H1 (cell line): ENCODE results near the gene GIMAP2.

Experiments
- CHD2 ChIP-seq: IDR thresholded peaks from 2 replicates; pipeline ENCODE4 v1.6.1; 2012; ENCODE audit warnings: low read length, improper control_type of control experiment
- EP300 ChIP-seq, 2 experiments: IDR thresholded peaks; 1 replicate in 1 of 2; 2 replicates in 1 of 2; pipeline ENCODE4 v1.6.1; 2011 to 2012; ENCODE audit warnings: low read depth in 2 of 2, low read length in 2 of 2, mild to moderate bottlenecking in 2 of 2, borderline replicate concordance in 1 of 2, inconsistent platforms in 1 of 2, moderate library complexity in 1 of 2
- EZH2 ChIP-seq: fragments of 200-600 bp; sonication (generic); IDR thresholded peaks from 2 replicates; pipeline ENCODE4 v1.7.1; 2012; ENCODE audit warnings: low read depth, mild to moderate bottlenecking, moderate library complexity, low read length, inconsistent platforms; ENCODE audit not compliant: severe bottlenecking
- PHF8 ChIP-seq: fragments of 200-600 bp; sonication (generic); conservative IDR thresholded peaks from 2 replicates; pipeline ENCODE4 v1.7.1; 2012; ENCODE audit warnings: low read depth, mild to moderate bottlenecking, inconsistent platforms, low read length, moderate library complexity
- POLR2A ChIP-seq, 2 experiments: IDR thresholded peaks; 1 replicate in 1 of 2; 2 replicates in 1 of 2; pipeline ENCODE4 v1.6.1; 2011; ENCODE audit warnings: low read depth in 2 of 2, low read length in 2 of 2, mild to moderate bottlenecking in 2 of 2; ENCODE audit errors: control extremely low read depth in 1 of 2
- POLR2AphosphoS5 ChIP-seq: IDR thresholded peaks from 2 replicates; pipeline ENCODE4 v1.6.1; 2011; ENCODE audit warnings: low read depth, low read length
- RNF2 ChIP-seq: fragments of 200-900, 300-1000 bp; sonication (generic); IDR thresholded peaks from 2 replicates; pipeline ENCODE4 v1.7.1; 2016; ENCODE audit warnings: borderline replicate concordance, low read depth, mild to moderate bottlenecking, antibody characterized with exemption, low read length; ENCODE audit not compliant: poor library complexity, severe bottlenecking; ENCODE audit errors: missing control alignments
- SIRT6 ChIP-seq: IDR thresholded peaks from one replicate; pipeline ENCODE4 v1.7.1; 2012; ENCODE audit warnings: low read length, inconsistent platforms
- YY1 ChIP-seq: IDR thresholded peaks from 2 replicates; pipeline ENCODE4 v1.6.1; 2011; ENCODE audit warnings: low read depth, mild to moderate bottlenecking, low read length
- TF ChIP-seq, protein P1 (sequence below), 3 experiments: IDR thresholded peaks; 1 replicate in 2 of 3; 2 replicates in 1 of 3; pipeline versions ENCODE4 v1.5.1 to v1.6.1; 2011; ENCODE audit warnings: low read length in 3 of 3, mild to moderate bottlenecking in 3 of 3, inconsistent platforms in 2 of 3, low read depth in 1 of 3, moderate library complexity in 1 of 3; ENCODE audit not compliant: insufficient read depth in 1 of 3; ENCODE audit errors: control extremely low read depth in 1 of 3
- TF ChIP-seq, protein P2 (sequence below): IDR thresholded peaks from 2 replicates; pipeline ENCODE4 v1.6.1; 2012; ENCODE audit warnings: inconsistent platforms

DNA sequence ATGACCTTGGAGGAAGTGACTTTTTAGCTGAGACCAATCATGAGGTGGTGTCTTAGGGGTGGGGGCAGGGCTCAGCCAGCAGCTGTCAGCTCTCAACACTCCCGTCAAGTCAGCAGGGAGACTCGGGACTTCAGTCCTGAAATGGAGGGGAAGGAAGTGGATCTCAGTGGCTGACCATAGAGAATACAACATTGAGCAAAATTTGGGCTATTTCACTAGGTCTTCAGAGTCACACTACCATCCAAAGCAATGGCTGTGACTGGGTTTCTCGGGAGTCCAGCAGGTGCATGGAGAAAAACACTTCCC lies 36.5 kb upstream of the GIMAP2 start:
- no peak for TF ChIP-seq POLR2AphosphoS5
- no peak for TF ChIP-seq EP300 (IDR thresholded peaks at IDR 0.05; ENCODE audit: borderline replicate concordance in 1 of 2, low read depth in 2 of 2, low read length in 2 of 2)
- TF ChIP-seq, protein P1, sequence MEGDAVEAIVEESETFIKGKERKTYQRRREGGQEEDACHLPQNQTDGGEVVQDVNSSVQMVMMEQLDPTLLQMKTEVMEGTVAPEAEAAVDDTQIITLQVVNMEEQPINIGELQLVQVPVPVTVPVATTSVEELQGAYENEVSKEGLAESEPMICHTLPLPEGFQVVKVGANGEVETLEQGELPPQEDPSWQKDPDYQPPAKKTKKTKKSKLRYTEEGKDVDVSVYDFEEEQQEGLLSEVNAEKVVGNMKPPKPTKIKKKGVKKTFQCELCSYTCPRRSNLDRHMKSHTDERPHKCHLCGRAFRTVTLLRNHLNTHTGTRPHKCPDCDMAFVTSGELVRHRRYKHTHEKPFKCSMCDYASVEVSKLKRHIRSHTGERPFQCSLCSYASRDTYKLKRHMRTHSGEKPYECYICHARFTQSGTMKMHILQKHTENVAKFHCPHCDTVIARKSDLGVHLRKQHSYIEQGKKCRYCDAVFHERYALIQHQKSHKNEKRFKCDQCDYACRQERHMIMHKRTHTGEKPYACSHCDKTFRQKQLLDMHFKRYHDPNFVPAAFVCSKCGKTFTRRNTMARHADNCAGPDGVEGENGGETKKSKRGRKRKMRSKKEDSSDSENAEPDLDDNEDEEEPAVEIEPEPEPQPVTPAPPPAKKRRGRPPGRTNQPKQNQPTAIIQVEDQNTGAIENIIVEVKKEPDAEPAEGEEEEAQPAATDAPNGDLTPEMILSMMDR (IDR thresholded peaks at IDR 0.05; ENCODE audit: control extremely low read depth in 1 of 3, insufficient read depth in 1 of 3, low read depth in 1 of 3, low read length in 3 of 3): no peak
- TF ChIP-seq POLR2A (IDR thresholded peaks at IDR 0.05; ENCODE audit: control extremely low read depth in 1 of 2, low read depth in 2 of 2, low read length in 2 of 2): no peak
- TF ChIP-seq EZH2: no peak
- TF ChIP-seq, protein P2, sequence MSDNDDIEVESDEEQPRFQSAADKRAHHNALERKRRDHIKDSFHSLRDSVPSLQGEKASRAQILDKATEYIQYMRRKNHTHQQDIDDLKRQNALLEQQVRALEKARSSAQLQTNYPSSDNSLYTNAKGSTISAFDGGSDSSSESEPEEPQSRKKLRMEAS: no peak
- no peak for TF ChIP-seq CHD2
- no peak for TF ChIP-seq RNF2
- TF ChIP-seq PHF8: no peak
- TF ChIP-seq SIRT6: no peak
- no peak for TF ChIP-seq YY1
